Measurements from ENCODE around the gene ARHGAP15. TPM values are rescaled to one million over a fixed set of nuclear protein-coding genes. Genes with fewer than 3 reads are reported as not detected.
A peak's percentile ranks its signal among the peaks of the same experiment; 100 is the strongest.

The ARHGAP15 gene
- total RNA-seq, 2 donors from 2014 or later, result 2.2 to 8.8 TPM

GRCh38 chr2:143251681-143252080 is 122.5 kb downstream of the ARHGAP15 start:
- DNase-seq (no peak), ATAC-seq (no peak)
- intact Hi-C loops (cut with DNase I, micrococcal nuclease), result loop anchor here in 1 of 2 donors (10.0 kb wide), 2 partner anchors 137 to 217 kb away; no protein-coding TSS in a partner anchor

GRCh38 chr2:143252138-143252907 is 123.1 kb downstream of the ARHGAP15 start:
- ATAC-seq, result no peak
- intact Hi-C loops (cut with DNase I, micrococcal nuclease), result loop anchor here in 1 of 2 donors (10.0 kb wide), 2 partner anchors 138 to 218 kb away; no protein-coding TSS in a partner anchor

GRCh38 chr2:143254110-143254509 is 124.9 kb downstream of the ARHGAP15 start:
- DNase-seq, result no peak
- ATAC-seq, result no peak
- intact Hi-C loops (cut with DNase I, micrococcal nuclease), result loop anchor here in 1 of 2 donors (10.0 kb wide), 2 partner anchors 139 to 219 kb away; no protein-coding TSS in a partner anchor

More at GRCh38 chr2:143252138-143252907, 123.1 kb downstream of the ARHGAP15 start:
- no peak for DNase-seq

GRCh38 chr2:143255086-143255485 is 125.9 kb downstream of the ARHGAP15 start:
- ATAC-seq, result no peak
- no peak for DNase-seq
- intact Hi-C loops (cut with DNase I, micrococcal nuclease), result loop anchor here in 1 of 2 donors (10.0 kb wide), 2 partner anchors 140 to 220 kb away; no protein-coding TSS in a partner anchor

GRCh38 chr2:143255899-143256298 is 126.7 kb downstream of the ARHGAP15 start:
- no peak for DNase-seq
- no peak for ATAC-seq
- intact Hi-C loops (cut with DNase I, micrococcal nuclease), result loop anchor here in 1 of 2 donors (10.0 kb wide), 2 partner anchors 141 to 221 kb away; no protein-coding TSS in a partner anchor

- DNase-seq (no peak), ATAC-seq (no peak)
- intact Hi-C loops (cut with DNase I, micrococcal nuclease), result loop anchor here in 1 of 2 donors (10.0 kb wide), 2 partner anchors 144 to 224 kb away; no protein-coding TSS in a partner anchor
Observed at GRCh38 chr2:143258126-143258892, 129.1 kb downstream of the ARHGAP15 start.

GRCh38 chr2:143259368-143259958 is 130.2 kb downstream of the ARHGAP15 start:
- DNase-seq (peak; percentile 30 to 69), ATAC-seq (peak; percentile 60)
- intact Hi-C loops (cut with DNase I, micrococcal nuclease), result loop anchor here in 1 of 2 donors (10.0 kb wide), 2 partner anchors 145 to 225 kb away; no protein-coding TSS in a partner anchor

GRCh38 chr2:143261986-143262385 is 132.8 kb downstream of the ARHGAP15 start:
- intact Hi-C loops (cut with DNase I, micrococcal nuclease), result no loop called here
- peak; percentile 16 to 33 for DNase-seq
- peak; percentile 72 for ATAC-seq

- intact Hi-C loops (cut with DNase I, micrococcal nuclease), result no loop called here
- no peak for DNase-seq
- ATAC-seq, result no peak
Observed at GRCh38 chr2:143262389-143262788, 133.2 kb downstream of the ARHGAP15 start.

- intact Hi-C loops (cut with DNase I, micrococcal nuclease), result no loop called here
- no peak for ATAC-seq
Observed at GRCh38 chr2:143263066-143263625, 133.9 kb downstream of the ARHGAP15 start.

GRCh38 chr2:143264851-143265250 is 135.6 kb downstream of the ARHGAP15 start:
- DNase-seq, result no peak
- no peak for ATAC-seq
- intact Hi-C loops (cut with DNase I, micrococcal nuclease), result no loop called here

More at GRCh38 chr2:143263066-143263625, 133.9 kb downstream of the ARHGAP15 start:
- DNase-seq, result no peak

- intact Hi-C loops (cut with DNase I, micrococcal nuclease), result no loop called here
- ATAC-seq, result no peak
- DNase-seq, result no peak
Observed at GRCh38 chr2:143279672-143280071, 150.5 kb downstream of the ARHGAP15 start.

GRCh38 chr2:143280097-143280757 is 151.0 kb downstream of the ARHGAP15 start:
- no peak for ATAC-seq
- intact Hi-C loops (cut with DNase I, micrococcal nuclease), result no loop called here

GRCh38 chr2:143282684-143283083 is 153.5 kb downstream of the ARHGAP15 start:
- intact Hi-C loops (cut with DNase I, micrococcal nuclease), result no loop called here
- DNase-seq (peak in 1 of 2 donors; percentile 9), ATAC-seq (no peak)

More at GRCh38 chr2:143280097-143280757, 151.0 kb downstream of the ARHGAP15 start:
- no peak for DNase-seq

GRCh38 chr2:143284087-143284675 is 155.0 kb downstream of the ARHGAP15 start:
- DNase-seq, result peak in 1 of 2 donors; percentile 9
- peak; percentile 51 for ATAC-seq
- intact Hi-C loops (cut with DNase I, micrococcal nuclease), result no loop called here

- intact Hi-C loops (cut with DNase I, micrococcal nuclease), result no loop called here
- no peak for DNase-seq
- no peak for ATAC-seq
Observed at GRCh38 chr2:143289025-143289424, 159.8 kb downstream of the ARHGAP15 start.

GRCh38 chr2:143290221-143290620 is 161.0 kb downstream of the ARHGAP15 start:
- intact Hi-C loops (cut with DNase I, micrococcal nuclease), result no loop called here
- DNase-seq (no peak), ATAC-seq (no peak)

GRCh38 chr2:143294068-143294467 is 164.8 kb downstream of the ARHGAP15 start:
- no peak for DNase-seq
- no peak for ATAC-seq
- intact Hi-C loops (cut with DNase I, micrococcal nuclease), result no loop called here

Data from left colon (tissue), 2 donors.